GM21619 (cell line): ENCODE measurements around the gene MLXIPL.
"Not testable (repeated sequence)": the region's sequence is repeated elsewhere in the genome, so short reads cannot be mapped to it uniquely, and the experiment has no call there.

Source experiments
- ATAC-seq: cut with Tn5 transposase; IDR thresholded peaks from one replicate; pipeline ENCODE4 v1.9.1; 2021; ENCODE audit not compliant: unreplicated experiment

The MLXIPL gene

GRCh38 chr7:73646785-73647724 is 22.7 kb upstream of the MLXIPL start:
- ATAC-seq, result no peak

GRCh38 chr7:73645643-73646174 is 21.4 kb upstream of the MLXIPL start:
- ATAC-seq, result no peak

DNA sequence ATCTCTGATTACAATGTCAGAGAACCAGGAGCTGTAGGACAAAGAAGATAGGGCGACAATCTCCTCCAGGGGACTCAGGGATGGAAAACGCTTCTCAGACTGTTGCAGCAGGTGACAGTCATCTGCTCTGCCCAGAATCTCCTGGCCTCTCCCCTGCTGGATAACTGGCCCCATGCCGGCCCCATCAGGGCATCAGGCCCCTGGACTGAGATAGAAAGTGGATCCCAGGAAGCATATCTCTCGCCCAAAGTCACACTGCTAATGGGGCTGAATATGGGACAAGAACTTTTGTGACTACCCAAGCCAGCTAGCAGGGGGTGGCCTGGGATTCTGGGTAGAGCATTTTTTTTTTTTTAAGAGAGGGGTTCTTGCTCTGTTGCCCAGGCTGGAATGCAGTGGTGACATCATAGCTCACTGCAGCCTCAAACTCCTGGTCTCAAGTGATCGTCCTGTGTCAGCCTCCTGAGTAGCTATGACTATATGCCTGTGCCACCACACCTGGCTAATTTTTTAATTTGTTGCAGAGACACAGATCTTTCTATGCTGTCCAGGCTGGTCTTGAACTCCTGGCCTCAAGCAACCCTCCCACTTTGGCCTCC is 20.5 kb upstream of the MLXIPL start:
- ATAC-seq, result no peak

GRCh38 chr7:73642834-73643233 is 18.5 kb upstream of the MLXIPL start:
- ATAC-seq, result no peak

DNA sequence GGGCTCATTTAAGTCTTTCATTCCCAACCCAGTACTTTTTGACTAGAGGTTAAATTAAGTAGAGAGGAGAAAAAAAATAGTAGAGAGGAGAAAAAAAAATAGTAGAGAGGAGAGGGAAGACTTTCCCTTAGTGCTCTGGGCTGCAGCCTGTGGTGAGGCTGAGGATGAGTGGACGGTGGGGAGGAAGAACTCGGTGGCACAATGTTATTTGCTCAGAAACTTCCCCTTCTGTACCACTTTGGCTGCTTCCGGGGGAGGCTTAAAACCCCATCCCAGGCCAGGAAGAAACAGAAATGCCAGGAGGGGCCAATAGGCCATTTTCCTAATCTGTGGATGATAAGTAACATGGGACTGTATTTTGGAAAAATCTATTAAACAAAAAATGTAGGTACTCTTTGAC is 14.6 kb upstream of the MLXIPL start:
- no peak for ATAC-seq

- no peak for ATAC-seq
Measured at GRCh38 chr7:73635428-73636200, 11.3 kb upstream of the MLXIPL start.

DNA sequence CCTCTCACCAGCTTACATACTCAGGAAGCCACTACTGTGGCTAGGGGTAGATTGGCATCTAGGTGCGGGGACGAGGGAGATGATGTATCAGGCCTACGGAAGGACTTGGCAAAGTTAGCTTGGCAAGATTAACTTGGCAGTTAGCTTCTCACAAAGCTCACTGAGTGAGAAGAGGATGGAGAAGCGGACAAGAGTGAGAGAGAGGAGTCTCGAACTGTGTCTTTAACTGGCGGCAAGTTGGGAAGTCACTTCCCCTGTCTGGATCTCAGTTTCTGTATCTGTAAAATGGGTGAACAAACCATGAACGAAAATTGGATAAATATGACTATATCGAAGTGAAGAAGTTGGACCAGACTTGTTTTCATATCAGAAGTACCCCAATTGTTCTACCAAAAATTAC is 9.5 kb upstream of the MLXIPL start:
- ATAC-seq, result no peak

- no peak for ATAC-seq
Measured at GRCh38 chr7:73633323-73633722, 9.0 kb upstream of the MLXIPL start.

GRCh38 chr7:73631558-73631957 is 7.2 kb upstream of the MLXIPL start:
- ATAC-seq, result no peak

- ATAC-seq, result no peak
Measured at GRCh38 chr7:73628504-73628903, 4.2 kb upstream of the MLXIPL start.

DNA sequence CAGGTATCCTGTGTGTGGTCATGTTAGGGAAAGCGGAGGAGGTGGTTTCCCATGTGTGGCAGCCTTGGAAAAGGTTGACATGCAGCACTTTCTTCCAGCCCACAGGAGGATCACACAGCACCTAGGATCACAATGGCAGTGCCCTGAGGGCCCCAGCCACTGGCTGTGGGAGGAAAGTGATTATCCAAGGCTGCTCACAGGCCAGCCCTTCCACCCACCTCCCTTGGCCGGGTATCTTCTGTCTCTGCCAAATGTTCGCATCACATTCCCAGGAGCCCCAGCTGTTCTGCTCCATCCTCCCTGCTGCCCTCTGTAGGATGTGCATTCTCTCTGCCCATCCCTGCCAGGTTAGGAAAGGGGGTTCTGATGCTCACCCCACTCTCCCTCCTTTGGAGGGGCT is 2.5 kb upstream of the MLXIPL start:
- no peak for ATAC-seq

- no peak for ATAC-seq
Measured at GRCh38 chr7:73625276-73625675, 954 bp upstream of the MLXIPL start.

GRCh38 chr7:73624669-73625001 is 313 bp upstream of the MLXIPL start:
- ATAC-seq, result no peak

DNA sequence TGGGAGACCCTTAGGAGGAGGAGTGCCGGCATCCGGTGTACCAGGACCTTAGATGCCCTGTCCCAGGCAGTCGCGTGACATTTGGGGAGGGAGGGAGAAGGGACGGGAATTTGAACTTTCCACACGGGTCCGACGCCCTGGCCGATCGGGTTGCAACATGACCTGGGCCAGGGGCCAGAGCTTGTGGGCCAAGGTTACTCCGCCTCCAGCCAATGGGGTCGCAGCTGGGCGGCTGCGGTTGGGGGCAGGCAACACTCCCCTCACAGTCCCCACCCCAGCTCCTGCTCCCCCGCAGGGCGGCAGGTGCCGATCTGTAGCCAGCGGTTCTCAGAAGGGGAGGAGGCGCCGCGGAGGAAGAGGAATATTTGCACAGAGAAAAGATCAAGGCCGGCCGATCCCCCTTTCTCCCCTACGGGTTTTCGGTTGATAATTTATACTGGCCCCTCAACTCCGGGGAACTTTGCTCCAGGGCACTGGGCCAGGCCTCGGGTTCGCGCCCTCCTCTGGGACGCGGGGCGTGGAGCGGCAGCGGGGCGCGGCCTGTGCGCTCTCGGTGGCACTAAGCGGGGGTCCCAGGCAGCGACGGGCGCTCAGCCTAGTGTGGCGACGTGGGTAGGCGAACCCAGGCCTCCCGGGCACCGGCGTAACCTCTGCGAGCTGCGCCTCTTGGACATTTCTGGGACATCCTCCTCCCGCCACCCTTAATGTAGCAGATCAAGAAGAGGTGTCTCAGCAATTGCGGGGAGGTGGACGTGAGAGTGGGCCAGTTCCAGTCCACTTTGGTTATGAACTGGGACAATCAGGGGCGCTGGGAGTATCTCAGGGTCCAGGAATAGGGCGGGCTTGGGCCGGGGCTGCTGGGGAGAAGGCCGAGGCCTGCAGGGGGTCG is 1.2 kb downstream of the MLXIPL start:
- ATAC-seq, result no peak

DNA sequence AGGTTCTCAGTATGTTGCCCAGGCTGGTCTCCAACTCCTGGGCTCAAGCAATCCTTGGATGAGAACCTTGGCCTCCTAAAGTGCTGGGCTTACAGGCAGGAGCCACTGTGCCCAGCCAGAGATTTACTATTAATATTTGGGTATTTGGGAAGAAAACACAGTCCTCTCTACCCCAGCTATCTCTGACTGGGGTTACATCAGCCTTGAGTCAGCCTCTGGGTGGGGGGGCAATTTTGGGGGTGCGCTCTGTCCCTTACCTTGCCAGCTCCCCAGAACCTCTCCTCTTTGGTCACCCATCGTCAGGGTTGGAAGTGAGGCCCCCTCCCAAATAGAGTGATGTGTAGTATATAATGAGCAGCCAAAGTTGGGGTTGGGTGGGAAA is 1.8 kb downstream of the MLXIPL start:
- no peak for ATAC-seq

DNA sequence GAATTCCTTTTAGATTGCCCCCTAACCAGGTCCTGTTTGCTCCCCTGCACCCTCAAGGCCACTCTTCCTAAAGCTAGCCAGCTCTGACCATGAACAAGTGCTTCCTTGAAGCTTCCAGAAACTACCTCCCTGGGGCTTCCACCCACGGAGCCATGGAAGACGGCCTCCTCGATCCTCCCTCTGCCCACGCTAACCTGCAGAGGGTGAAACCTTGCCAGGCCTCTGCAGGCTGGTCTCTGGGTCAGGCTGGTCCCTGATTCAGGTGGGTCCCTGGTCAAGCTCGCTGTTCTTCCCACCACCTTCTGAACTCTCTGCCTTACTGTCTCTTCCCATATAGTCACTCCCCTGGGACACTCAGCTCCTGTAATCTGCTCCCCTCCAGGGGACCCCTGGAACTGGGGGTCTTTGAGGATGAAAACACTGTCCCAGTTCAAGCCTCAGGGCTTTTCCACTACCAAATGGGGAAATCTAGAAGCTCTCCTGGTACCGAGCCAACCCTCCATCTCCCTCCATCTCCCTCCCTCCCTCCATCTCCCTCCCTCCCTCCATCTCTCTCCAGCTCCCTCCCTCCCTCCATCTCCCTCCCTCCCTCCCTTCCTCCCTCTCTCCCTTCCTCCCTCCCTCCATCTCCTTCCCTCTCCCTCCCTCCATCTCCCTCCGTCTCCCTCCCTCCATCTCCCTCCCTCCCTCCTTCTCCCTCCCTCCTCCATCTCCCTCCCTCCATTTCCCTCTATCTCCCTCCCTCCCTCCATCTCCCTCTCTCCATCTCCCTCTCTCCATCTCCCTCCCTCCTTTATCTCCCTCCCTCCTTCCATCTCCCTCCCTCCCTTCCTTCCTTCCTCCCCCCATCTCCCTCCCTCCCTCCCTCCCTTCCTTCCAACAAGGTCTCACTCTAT is 2.9 kb downstream of the MLXIPL start:
- no peak for ATAC-seq

- not testable (repeated sequence) for ATAC-seq
Measured at GRCh38 chr7:73619394-73619793, 4.9 kb downstream of the MLXIPL start.

GRCh38 chr7:73618538-73618937 is 5.8 kb downstream of the MLXIPL start:
- ATAC-seq, result no peak

- ATAC-seq, result not testable (repeated sequence)
Measured at GRCh38 chr7:73617520-73617919, 6.8 kb downstream of the MLXIPL start.

GRCh38 chr7:73615886-73616285 is 8.4 kb downstream of the MLXIPL start:
- ATAC-seq, result no peak
